WERI-Rb-1 (cell line): Measurements from ENCODE around the gene PRDX3.

Experiments
- DNase-seq: peaks from one replicate; pipeline ENCODE4 v3.0.0-alpha.2; 2020
- H3K27ac ChIP-seq: fragments of 250-450 bp; sonication (Bioruptor Pico); 2 replicates; pipeline ENCODE4 v1.5.1; 2020; ENCODE audit warnings: mild to moderate bottlenecking, moderate library complexity
- H3K27me3 ChIP-seq: fragments of 250-450 bp; sonication (Bioruptor Pico); 2 replicates; pipeline ENCODE4 v1.5.1; 2021; ENCODE audit warnings: mild to moderate bottlenecking, low read depth, moderate library complexity; ENCODE audit not compliant: insufficient read depth, severe bottlenecking
- H3K36me3 ChIP-seq: fragments of 250-450 bp; sonication (Bioruptor Pico); 2 replicates; pipeline ENCODE4 v1.5.1; 2020; ENCODE audit warnings: mild to moderate bottlenecking, moderate library complexity
- H3K4me3 ChIP-seq: 2 replicates; pipeline ENCODE4 v1.5.1; 2011; ENCODE audit warnings: low read depth, mild to moderate bottlenecking, control low read depth, low read length
- H3K9me3 ChIP-seq: fragments of 250-450 bp; sonication (Bioruptor Pico); 2 replicates; pipeline ENCODE4 v1.5.1; 2021; ENCODE audit warnings: mild to moderate bottlenecking, moderate library complexity; ENCODE audit not compliant: severe bottlenecking
- TF ChIP-seq, protein P1 (sequence below): IDR thresholded peaks from 2 replicates; pipeline ENCODE4 v1.5.1; 2011; ENCODE audit warnings: low read depth, mild to moderate bottlenecking, control low read depth, inconsistent platforms, low read length

The PRDX3 gene

DNA sequence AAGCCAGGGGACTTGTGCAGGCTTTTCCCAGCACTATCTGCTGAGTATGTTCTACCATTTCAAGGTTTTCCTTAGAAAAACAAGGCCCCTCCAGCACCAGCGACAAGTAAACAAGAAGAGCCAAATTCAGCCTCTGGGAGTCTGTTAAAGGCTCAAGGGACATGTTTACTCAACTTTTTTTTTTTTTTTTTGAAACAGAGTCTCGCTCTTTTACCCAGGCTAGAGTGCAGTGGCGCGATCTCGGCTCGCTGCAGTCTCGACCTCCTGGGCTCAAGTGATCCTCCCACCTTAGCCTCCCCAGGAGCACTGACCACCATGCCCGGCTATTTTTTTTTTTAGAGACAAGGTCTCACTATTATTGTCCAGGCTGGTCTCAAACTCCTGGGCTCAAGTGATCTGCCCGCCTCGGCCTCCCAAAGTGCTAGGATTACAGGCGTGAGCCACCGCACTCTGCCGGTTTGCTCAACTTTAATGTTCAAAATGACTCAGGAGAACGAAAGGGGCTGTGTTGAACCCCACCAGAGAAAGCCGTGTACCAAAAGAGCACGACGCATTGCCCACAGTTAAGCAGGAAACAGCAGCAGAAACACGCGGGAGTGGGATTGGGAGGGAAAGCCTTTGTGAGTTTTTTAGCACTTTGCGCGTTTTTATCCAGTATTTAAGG, 772 bp downstream of the PRDX3 start:
- peak overlapping the region; percentile 96 for H3K27ac ChIP-seq
- H3K27me3 ChIP-seq, result no peaks in the 10 kb centered on the region
- no peak for DNase-seq
- H3K9me3 ChIP-seq, result peaks cover 2% of the 10 kb centered on the region
- TF ChIP-seq, protein P1, sequence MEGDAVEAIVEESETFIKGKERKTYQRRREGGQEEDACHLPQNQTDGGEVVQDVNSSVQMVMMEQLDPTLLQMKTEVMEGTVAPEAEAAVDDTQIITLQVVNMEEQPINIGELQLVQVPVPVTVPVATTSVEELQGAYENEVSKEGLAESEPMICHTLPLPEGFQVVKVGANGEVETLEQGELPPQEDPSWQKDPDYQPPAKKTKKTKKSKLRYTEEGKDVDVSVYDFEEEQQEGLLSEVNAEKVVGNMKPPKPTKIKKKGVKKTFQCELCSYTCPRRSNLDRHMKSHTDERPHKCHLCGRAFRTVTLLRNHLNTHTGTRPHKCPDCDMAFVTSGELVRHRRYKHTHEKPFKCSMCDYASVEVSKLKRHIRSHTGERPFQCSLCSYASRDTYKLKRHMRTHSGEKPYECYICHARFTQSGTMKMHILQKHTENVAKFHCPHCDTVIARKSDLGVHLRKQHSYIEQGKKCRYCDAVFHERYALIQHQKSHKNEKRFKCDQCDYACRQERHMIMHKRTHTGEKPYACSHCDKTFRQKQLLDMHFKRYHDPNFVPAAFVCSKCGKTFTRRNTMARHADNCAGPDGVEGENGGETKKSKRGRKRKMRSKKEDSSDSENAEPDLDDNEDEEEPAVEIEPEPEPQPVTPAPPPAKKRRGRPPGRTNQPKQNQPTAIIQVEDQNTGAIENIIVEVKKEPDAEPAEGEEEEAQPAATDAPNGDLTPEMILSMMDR, result no peak
- peak overlapping the region; percentile 96 for H3K4me3 ChIP-seq
- H3K36me3 ChIP-seq, result peaks cover 43% of the 10 kb centered on the region

DNA sequence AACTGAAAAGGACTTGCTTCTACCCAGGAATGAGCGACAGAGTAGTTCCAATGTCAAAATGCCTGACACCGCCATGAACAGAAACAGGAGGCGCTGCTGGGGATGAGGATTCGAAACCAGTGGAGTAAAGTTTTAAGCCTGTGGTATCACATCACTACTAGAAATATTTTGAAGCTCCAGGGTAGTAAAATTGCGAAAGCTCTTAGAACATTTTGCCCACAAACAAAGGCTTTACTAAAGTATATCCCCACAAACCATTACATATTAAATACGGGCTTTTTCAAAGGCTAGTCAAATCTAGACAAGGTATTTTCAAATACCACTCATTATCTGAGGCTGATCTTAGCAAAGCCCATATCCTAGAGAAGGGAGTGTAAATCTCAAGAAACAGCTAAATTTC, 2.4 kb downstream of the PRDX3 start:
- peaks cover 60% of the 10 kb centered on the region for H3K36me3 ChIP-seq
- no peaks in the 10 kb centered on the region for H3K27me3 ChIP-seq
- no peak overlapping the region for H3K4me3 ChIP-seq
- TF ChIP-seq, protein P1, result no peak
- no peaks in the 10 kb centered on the region for H3K9me3 ChIP-seq
- no peak overlapping the region for H3K27ac ChIP-seq
- no peak for DNase-seq

DNA sequence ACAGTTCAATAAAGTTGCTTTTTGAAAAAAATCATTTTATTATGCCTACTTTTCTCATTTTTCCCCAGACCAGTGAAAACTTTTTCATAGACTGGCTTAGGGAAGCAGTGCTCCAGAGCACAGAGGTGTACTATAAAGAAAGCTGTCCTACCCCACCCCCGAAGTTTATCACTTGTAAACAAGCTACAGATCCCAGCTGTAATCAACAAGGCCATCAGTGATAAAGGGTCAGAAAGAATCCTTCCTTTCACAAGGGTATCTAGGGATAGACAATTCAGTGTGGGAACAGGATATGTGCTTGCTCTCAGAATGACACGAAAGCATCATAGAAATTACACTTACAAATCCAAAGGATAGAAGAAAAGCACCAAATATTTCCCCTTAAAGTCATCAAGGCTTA, 4.5 kb downstream of the PRDX3 start:
- no peak overlapping the region for H3K4me3 ChIP-seq
- TF ChIP-seq, protein P1, result no peak
- no peak overlapping the region for H3K27ac ChIP-seq
- H3K9me3 ChIP-seq, result no peaks in the 10 kb centered on the region
- H3K27me3 ChIP-seq, result no peaks in the 10 kb centered on the region
- no peak for DNase-seq
- H3K36me3 ChIP-seq, result peaks cover 76% of the 10 kb centered on the region

DNA sequence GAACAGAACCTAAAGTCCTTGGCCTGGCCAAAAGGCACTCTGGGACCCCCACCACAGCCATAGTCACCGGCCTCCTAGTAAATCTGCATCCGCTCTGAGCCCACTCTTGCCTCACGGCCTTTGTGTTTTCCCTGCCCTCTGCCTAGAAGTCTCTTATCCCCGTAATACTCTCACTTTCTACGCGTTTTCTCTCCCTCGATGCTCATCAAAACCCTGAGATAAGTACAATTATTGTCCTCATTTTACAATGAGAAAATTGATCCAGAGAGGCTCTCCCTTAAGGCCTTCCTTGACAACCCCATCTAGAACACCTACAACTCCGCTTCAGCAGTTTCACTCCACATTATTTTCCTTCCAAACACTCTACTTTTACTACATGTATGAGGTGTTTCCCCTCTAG, 11.6 kb downstream of the PRDX3 start:
- no peaks in the 10 kb centered on the region for H3K27me3 ChIP-seq
- TF ChIP-seq, protein P1, result no peak
- peaks cover 60% of the 10 kb centered on the region for H3K36me3 ChIP-seq
- no peak overlapping the region for H3K4me3 ChIP-seq
- no peak for DNase-seq
- no peak overlapping the region for H3K27ac ChIP-seq
- no peaks in the 10 kb centered on the region for H3K9me3 ChIP-seq

DNA sequence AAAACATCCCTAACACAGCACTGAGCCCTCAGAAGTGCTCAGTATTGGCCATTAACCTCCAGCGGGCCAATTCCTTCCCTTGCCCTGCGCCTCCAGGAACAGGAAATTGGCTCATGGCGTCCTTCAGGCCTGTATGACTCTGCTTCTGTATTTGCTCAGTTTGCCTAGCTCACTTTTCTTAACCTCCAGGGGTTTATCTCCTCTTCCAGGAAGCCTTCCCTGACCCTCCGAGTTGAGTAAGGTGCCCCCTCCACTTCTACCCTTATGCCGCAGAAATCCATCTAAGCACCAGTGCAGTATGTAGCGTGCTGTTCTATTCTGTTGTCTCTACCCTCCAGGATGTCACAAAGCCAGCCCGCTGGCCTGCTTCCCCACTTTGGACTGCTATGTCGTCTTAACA, 12.0 kb downstream of the PRDX3 start:
- Histone ChIP-seq H3K27ac (no peak overlapping the region), H3K9me3 (no peaks in the 10 kb centered on the region), H3K27me3 (no peaks in the 10 kb centered on the region), H3K4me3 (no peak overlapping the region), H3K36me3 (peaks cover 60% of the 10 kb centered on the region)
- DNase-seq, result no peak
- TF ChIP-seq, protein P1, result no peak

DNA sequence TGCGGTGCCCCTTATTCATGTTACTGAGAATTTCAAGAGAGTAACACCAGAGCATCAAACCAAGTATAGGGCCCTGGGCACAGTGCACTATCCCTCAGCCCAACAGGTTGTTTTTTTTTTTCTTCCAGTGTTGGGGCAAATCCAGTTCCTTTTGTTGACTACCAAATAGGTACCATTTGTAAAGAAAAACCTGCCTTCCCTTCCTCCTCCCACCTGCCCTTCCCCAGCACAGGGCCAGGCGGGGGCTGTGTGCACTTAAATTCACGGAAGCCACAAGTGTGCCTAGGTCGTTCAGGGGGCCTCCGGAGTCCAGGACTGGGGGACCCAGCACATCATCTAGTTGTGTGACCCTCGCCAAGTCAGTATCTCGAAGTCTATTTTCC, 12.5 kb downstream of the PRDX3 start:
- TF ChIP-seq, protein P1, result no peak
- H3K36me3 ChIP-seq, result peaks cover 57% of the 10 kb centered on the region
- no peak for DNase-seq
- H3K4me3 ChIP-seq, result peak overlapping the region; percentile 87
- no peaks in the 10 kb centered on the region for H3K9me3 ChIP-seq
- no peaks in the 10 kb centered on the region for H3K27me3 ChIP-seq
- H3K27ac ChIP-seq, result peak overlapping the region; percentile 91
